Measurements from ENCODE around the gene BRCA1.
"Not testable (repeated sequence)": the region's sequence is repeated elsewhere in the genome, so short reads cannot be mapped to it uniquely, and the experiment has no call there.

Gene BRCA1

GRCh38 chr17:43003542-43004172 lies 121.5 kb downstream of the BRCA1 start:
- no peak for DNase-seq (ENCODE audit: low read depth)

GRCh38 chr17:43000894-43001293 lies 124.3 kb downstream of the BRCA1 start:
- DNase-seq (ENCODE audit: low read depth), result not testable (repeated sequence)

GRCh38 chr17:42999003-42999525 lies 126.1 kb downstream of the BRCA1 start:
- no peak for DNase-seq (ENCODE audit: low read depth)

GRCh38 chr17:42997984-42998938 lies 126.9 kb downstream of the BRCA1 start, which contains the start of gene RPL27:
Gene RPL27 (plus strand): TSS chr17:42998419. CDS start chr17:42998751, 332 bp downstream.
- peak; percentile 99 for DNase-seq (ENCODE audit: low read depth)

GRCh38 chr17:42997390-42997983 lies 127.7 kb downstream of the BRCA1 start:
- DNase-seq (ENCODE audit: low read depth), result no peak

Data from non-pigmented ciliary epithelial cell (primary cell).